ENCODE measurements around the gene PRSS50.

DNA sequence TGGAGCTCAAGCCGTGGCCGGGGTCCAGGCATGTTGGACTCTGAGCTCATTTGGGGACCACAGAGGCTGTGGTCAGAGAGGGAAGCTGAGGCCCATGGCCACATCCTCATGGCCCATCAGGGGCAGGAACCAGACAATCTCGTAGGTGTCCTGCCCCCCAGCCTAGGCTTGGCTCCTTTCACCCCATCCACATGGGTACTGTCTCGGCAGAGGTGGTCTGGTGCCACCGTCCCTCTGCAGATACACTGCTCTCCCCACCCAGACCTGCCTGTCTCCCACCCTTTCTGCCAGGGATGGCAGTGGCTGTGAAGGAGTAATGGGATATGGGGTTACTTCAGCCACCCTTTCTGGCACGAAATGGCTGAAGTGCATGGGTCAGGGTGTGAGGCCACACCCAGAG lies 7.9 kb downstream of the PRSS50 start:
- no peak for TF ChIP-seq EZH2phosphoT487 (IDR thresholded peaks at IDR 0.05; ENCODE audit: borderline replicate concordance)
- no peak for TF ChIP-seq RAD21 (IDR thresholded peaks at IDR 0.05; ENCODE audit: low read depth)
- TF ChIP-seq, protein P1, sequence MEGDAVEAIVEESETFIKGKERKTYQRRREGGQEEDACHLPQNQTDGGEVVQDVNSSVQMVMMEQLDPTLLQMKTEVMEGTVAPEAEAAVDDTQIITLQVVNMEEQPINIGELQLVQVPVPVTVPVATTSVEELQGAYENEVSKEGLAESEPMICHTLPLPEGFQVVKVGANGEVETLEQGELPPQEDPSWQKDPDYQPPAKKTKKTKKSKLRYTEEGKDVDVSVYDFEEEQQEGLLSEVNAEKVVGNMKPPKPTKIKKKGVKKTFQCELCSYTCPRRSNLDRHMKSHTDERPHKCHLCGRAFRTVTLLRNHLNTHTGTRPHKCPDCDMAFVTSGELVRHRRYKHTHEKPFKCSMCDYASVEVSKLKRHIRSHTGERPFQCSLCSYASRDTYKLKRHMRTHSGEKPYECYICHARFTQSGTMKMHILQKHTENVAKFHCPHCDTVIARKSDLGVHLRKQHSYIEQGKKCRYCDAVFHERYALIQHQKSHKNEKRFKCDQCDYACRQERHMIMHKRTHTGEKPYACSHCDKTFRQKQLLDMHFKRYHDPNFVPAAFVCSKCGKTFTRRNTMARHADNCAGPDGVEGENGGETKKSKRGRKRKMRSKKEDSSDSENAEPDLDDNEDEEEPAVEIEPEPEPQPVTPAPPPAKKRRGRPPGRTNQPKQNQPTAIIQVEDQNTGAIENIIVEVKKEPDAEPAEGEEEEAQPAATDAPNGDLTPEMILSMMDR (IDR thresholded peaks at IDR 0.05 in 2 of 3, conservative IDR thresholded peaks at IDR 0.05 in 1 of 3; ENCODE audit: borderline replicate concordance in 1 of 3, insufficient read depth in 1 of 3, low read depth in 2 of 3, low read length in 2 of 3): no peak
- TF ChIP-seq, protein P2, sequence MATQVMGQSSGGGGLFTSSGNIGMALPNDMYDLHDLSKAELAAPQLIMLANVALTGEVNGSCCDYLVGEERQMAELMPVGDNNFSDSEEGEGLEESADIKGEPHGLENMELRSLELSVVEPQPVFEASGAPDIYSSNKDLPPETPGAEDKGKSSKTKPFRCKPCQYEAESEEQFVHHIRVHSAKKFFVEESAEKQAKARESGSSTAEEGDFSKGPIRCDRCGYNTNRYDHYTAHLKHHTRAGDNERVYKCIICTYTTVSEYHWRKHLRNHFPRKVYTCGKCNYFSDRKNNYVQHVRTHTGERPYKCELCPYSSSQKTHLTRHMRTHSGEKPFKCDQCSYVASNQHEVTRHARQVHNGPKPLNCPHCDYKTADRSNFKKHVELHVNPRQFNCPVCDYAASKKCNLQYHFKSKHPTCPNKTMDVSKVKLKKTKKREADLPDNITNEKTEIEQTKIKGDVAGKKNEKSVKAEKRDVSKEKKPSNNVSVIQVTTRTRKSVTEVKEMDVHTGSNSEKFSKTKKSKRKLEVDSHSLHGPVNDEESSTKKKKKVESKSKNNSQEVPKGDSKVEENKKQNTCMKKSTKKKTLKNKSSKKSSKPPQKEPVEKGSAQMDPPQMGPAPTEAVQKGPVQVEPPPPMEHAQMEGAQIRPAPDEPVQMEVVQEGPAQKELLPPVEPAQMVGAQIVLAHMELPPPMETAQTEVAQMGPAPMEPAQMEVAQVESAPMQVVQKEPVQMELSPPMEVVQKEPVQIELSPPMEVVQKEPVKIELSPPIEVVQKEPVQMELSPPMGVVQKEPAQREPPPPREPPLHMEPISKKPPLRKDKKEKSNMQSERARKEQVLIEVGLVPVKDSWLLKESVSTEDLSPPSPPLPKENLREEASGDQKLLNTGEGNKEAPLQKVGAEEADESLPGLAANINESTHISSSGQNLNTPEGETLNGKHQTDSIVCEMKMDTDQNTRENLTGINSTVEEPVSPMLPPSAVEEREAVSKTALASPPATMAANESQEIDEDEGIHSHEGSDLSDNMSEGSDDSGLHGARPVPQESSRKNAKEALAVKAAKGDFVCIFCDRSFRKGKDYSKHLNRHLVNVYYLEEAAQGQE (IDR thresholded peaks at IDR 0.05; ENCODE audit: low read depth): no peak
- TF ChIP-seq POLR2AphosphoS5 (IDR thresholded peaks at IDR 0.05; ENCODE audit: low read depth, low read length): no peak
- no peak for TF ChIP-seq EGR1 (IDR thresholded peaks at IDR 0.05; ENCODE audit: low read depth)
- TF ChIP-seq CEBPB (IDR thresholded peaks at IDR 0.05; ENCODE audit: low read depth): no peak
- TF ChIP-seq, protein P3, sequence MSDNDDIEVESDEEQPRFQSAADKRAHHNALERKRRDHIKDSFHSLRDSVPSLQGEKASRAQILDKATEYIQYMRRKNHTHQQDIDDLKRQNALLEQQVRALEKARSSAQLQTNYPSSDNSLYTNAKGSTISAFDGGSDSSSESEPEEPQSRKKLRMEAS (IDR thresholded peaks at IDR 0.05): no peak
- no peak for TF ChIP-seq JUND (IDR thresholded peaks at IDR 0.05)
- no peak for TF ChIP-seq EZH2 (IDR thresholded peaks at IDR 0.05)
- no peak for TF ChIP-seq POLR2A (IDR thresholded peaks at IDR 0.05; ENCODE audit: borderline replicate concordance, extremely low read depth, insufficient read depth, insufficient read length)
- TF ChIP-seq SRF (IDR thresholded peaks at IDR 0.05; ENCODE audit: low read depth): no peak
